ENCODE data around the gene KLF11. TPM values are rescaled to one million over a fixed set of nuclear protein-coding genes. Genes with fewer than 3 reads are reported as not detected.

KLF11 gene
- total RNA-seq: 10 to 100 TPM; 11.3 to 11.4 TPM

DNA sequence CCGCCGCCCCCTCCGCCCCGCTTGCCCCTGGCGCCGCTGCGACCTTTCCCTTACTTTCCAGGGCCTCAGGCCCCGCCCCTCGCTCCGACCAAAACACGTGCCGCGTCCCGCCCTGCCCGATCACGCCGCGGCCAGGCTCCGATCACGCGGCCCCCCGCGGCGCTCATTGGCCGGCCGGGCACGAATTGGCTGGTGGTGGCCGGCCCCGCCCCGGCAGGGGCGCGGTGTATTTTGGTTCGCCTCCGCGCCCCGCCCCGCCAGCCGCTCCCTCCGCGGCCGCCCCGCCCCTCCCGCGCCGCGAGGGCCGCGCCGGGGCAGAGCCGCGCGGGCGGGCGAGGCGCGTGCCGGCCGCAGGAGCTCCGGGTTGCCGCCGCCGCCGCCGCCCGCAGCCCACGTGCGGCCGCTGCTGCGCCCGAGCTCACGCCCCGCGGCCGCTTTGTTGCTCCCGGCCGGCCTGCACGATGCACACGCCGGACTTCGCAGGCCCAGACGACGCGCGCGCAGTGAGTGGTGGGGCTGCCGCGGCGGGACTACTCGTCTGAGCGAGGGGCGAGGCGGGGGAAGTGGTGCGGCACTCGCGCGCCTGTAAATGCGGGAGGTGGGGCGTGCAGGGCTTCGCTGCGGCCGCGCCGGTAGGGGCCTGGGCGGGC is at the start of gene KLF11:
KLF11 (plus strand) TSS at position 295 of the 650 bp plus-strand sequence; CDS start at position 462, 167 bp downstream.

GRCh38 chr2:10079870-10080535 is 36.7 kb downstream of the KLF11 start, which contains the start of gene CYS1:
Gene CYS1 (minus strand): TSS chr2:10080411. CDS start chr2:10080223, 188 bp downstream.

Small RNA genes lying within 50 kb of the gene (small RNA-seq; reads per million reads assigned to genes)
- gene RF00568: 0 reads per million in 2 donors

Other genes starting within 250 kb of the KLF11 start
- gene TAF1B, start 200.1 kb upstream of the KLF11 start, total RNA-seq: 10 to 100 TPM; 27.9 to 32.3 TPM
- under 1 TPM; 0.34 to 1.00 TPM for gene GRHL1, start 91.9 kb upstream of the KLF11 start, total RNA-seq
- under 1 TPM; 0.33 to 0.34 TPM for gene CYS1, start 36.9 kb downstream of the KLF11 start, total RNA-seq
- gene RRM2, start 79.2 kb downstream of the KLF11 start, total RNA-seq: 100 to 1,000 TPM in 1 of 2 donors, 10 to 100 TPM in 1; 33.4 to 104 TPM

Data from melanocyte of skin (primary cell).